Measurements from ENCODE around the gene ASB5. TPM values are rescaled to one million over a fixed set of nuclear protein-coding genes. Genes with fewer than 3 reads are reported as not detected.

Gene ASB5
- total and polyA plus RNA-seq, 2 of the 8 experiments (the other 6 are each of a cell fraction or from before 2014, with no cell fraction given) = 0.02 TPM; not detected in 1

DNA sequence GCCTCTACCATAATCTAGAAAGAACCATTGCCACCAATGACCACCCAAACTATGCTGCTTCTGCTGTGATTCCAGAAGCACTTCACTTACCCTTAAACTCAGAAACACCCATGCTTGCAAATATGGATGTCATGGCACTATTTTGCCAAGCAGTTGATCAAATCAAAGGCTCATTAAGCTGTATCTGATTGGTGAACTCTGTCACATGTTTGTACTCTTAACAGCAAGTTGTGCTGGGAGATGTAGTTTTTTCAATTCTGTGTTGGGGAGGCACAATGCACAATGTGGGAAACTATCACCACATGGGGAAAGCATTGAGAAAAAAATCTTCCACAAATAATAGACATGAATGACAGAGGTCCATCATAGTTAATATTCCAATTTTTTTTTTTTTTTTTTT is 31.5 kb upstream of the ASB5 start:
- H3K4ac ChIP-seq (replicated peaks; ENCODE audit: insufficient read length, low read depth, low read length) = no peak overlapping the region
- peaks cover 0 to 10% (median 3%) of the 10 kb centered on the region in 4 experiments; a peak in 4 of 7 replicates for H3K27me3 ChIP-seq (replicated peaks in 1 of 4; ENCODE audit: control insufficient read depth in 3 of 4, extremely low read depth in 1 of 4, insufficient read depth in 3 of 4, low read length in 3 of 4)
- H3K79me2 ChIP-seq (ENCODE audit: control insufficient read depth in 1 of 2, insufficient read depth in 2 of 2, low read length in 2 of 2) = no peaks in the 10 kb centered on the region
- no peak overlapping the region for H2BK120ac ChIP-seq (replicated peaks; ENCODE audit: low read depth, low read length)
- no peaks in the 10 kb centered on the region for H3K79me1 ChIP-seq (ENCODE audit: low read depth, low read length)
- ChIA-PET POLR2A (ENCODE audit: partially characterized antibody) (no interaction called here), CTCF (ENCODE audit: partially characterized antibody) (no interaction called here)
- H3K4me3 ChIP-seq (ENCODE audit: extremely low read depth in 1 of 4, insufficient read depth in 2 of 4, low read depth in 3 of 4, low read length in 4 of 4) = no peak overlapping the region
- H4K5ac ChIP-seq (ENCODE audit: insufficient read length, low read depth, low read length) = no peak overlapping the region
- H3K9me3 ChIP-seq (ENCODE audit: insufficient read depth in 2 of 2, low read depth in 1 of 2, low read length in 1 of 2) = no peaks in the 10 kb centered on the region
- H3K4me1 ChIP-seq (replicated peaks in 1 of 4; ENCODE audit: control insufficient read depth in 3 of 4, insufficient read depth in 4 of 4, low read length in 3 of 4) = peaks cover 0 to 2% (median 0%) of the 10 kb centered on the region in 4 experiments; a peak in 1 of 7 replicates
- no peak for DNase-seq (ENCODE audit: low read depth in 1 of 2, low spot score in 2 of 2)
- H2BK5ac ChIP-seq (ENCODE audit: low read depth, low read length) = no peak overlapping the region
- FAIRE-seq = no peak
- no peak overlapping the region for H2BK12ac ChIP-seq (ENCODE audit: low read depth, low read length)
- no peak overlapping the region for H3K56ac ChIP-seq (replicated peaks; ENCODE audit: insufficient read length, low read depth, low read length)
- no peak for TF ChIP-seq NRF1 (IDR thresholded peaks at IDR 0.05; ENCODE audit: low read depth, low read length)
- TF ChIP-seq SIX5 (IDR thresholded peaks at IDR 0.05; ENCODE audit: low read depth, low read length) = peak; percentile 49
- no peak for TF ChIP-seq KDM5A (IDR thresholded peaks at IDR 0.05; ENCODE audit: low read length)
- H3K27ac ChIP-seq (ENCODE audit: low read depth, low read length) = no peak overlapping the region
- H4K91ac ChIP-seq (replicated peaks; ENCODE audit: insufficient read length, low read length) = no peak overlapping the region
- no peak overlapping the region for H3K23ac ChIP-seq (ENCODE audit: insufficient read length)
- H3K18ac ChIP-seq (ENCODE audit: extremely low read depth, low read length) = no peak overlapping the region
- no peaks in the 10 kb centered on the region for H3K36me3 ChIP-seq (ENCODE audit: control insufficient read depth in 2 of 4, insufficient read depth in 4 of 4, low read length in 3 of 4)
- H3K9ac ChIP-seq (replicated peaks in 1 of 4; ENCODE audit: extremely low read depth in 1 of 4, low read depth in 3 of 4, low read length in 3 of 4) = no peak overlapping the region
- no peak overlapping the region for H2BK15ac ChIP-seq (ENCODE audit: low read length)
- H2BK20ac ChIP-seq (ENCODE audit: low read length) = no peak overlapping the region; the same call in 1 of the 2 replicates
- no peak overlapping the region for H2AK5ac ChIP-seq (ENCODE audit: low read depth, low read length)
- no peak overlapping the region for H4K8ac ChIP-seq (ENCODE audit: extremely low read depth, insufficient read depth, low read length)
- H3K23me2 ChIP-seq (ENCODE audit: low read depth, low read length) = no peaks in the 10 kb centered on the region
- H3K14ac ChIP-seq (ENCODE audit: insufficient read length) = no peak overlapping the region
- H2AFZ ChIP-seq (ENCODE audit: low read length) = no peak overlapping the region
- no peaks in the 10 kb centered on the region for H4K20me1 ChIP-seq (replicated peaks in 1 of 2; ENCODE audit: control insufficient read depth in 1 of 2, insufficient read depth in 2 of 2, low read length in 2 of 2)
- no peak overlapping the region for H3K4me2 ChIP-seq (ENCODE audit: insufficient read depth in 1 of 2, low read depth in 2 of 2, low read length in 2 of 2)

Data from H1 (cell line).